ENCODE data around the gene FRY.

GRCh38 chr13:32320528-32320927 lies 289.0 kb downstream of the FRY start:
- TF ChIP-seq CTCF (conservative IDR thresholded peaks at IDR 0.05; ENCODE audit: low read length) (no peak), EZH2phosphoT487 (IDR thresholded peaks at IDR 0.05; ENCODE audit: borderline replicate concordance) (no peak)
